HG03103 (cell line): ENCODE results near the gene TNFRSF14.

Experiments
- ATAC-seq: cut with Tn5 transposase; IDR thresholded peaks from one replicate; pipeline ENCODE4 v1.9.1; 2021; ENCODE audit warnings: low read depth; ENCODE audit not compliant: unreplicated experiment

The TNFRSF14 gene

DNA sequence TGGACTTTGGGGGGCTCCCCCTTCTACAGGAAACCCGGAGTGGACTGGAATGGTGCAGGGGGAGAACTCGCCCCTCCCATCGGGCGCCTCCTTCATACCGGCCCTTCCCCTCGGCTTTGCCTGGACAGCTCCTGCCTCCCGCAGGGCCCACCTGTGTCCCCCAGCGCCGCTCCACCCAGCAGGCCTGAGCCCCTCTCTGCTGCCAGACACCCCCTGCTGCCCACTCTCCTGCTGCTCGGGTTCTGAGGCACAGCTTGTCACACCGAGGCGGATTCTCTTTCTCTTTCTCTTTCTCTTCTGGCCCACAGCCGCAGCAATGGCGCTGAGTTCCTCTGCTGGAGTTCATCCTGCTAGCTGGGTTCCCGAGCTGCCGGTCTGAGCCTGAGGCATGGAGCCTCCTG lies at the start of gene TNFRSF14:
Gene TNFRSF14 (plus strand): TSS at position 95 of the 401 bp plus-strand sequence. CDS start 294 bp downstream, at position 389.
- ATAC-seq: peak; percentile 30

DNA sequence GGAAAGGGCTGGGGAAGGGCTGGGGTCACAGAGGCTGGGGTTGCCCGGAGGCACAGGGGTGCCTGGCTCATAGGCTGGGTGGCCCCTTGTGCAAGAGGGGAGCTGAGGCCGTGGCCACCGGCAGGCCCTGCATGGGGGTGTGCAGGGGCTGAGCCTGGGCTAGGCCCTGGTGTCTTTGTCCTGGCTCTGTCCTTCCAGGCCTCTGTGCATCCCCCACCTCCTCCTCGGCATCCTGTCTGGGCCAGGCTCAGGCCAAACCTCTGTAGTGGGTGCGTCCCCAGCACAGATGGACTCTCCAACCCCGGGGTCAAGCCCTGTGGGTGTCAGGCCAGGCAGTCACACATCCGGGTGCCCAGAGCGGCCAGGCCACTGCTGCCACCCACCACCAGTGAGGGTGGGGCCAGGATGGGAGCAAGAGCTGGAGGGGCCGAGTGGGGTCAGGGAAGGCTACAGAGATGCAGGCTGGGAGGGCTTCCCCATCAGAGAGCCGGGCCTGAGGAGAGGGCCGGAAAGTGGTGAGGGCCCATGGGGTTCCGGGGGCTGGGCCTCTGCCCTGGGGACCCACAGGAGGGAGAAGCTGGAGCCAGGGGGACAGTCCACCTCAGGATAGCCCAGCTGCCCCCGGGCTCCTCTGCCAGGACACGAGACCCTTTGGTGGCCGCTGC lies 49.1 kb upstream of the TNFRSF14 start:
- ATAC-seq: no peak

DNA sequence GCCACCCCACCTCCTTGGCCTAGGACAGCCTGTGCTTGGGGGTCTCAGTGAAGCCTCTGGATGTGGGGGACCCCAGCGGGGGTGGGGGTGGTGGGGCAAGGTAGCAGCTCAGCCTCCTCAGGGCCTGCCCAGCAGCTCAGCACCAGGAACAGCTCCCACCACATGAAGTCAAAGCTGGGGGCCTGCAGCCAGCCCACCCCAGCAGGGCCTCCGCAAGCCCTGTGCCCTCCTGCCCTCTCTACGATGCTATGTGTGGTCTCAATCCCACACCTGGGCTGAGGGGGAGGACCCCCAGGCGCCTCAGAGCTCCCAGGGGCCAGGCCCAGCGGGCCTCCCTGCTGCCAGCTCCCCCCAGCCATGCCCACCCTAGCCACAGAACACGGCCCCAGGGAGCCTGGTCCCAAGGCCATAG lies 48.4 kb upstream of the TNFRSF14 start:
- no peak for ATAC-seq

DNA sequence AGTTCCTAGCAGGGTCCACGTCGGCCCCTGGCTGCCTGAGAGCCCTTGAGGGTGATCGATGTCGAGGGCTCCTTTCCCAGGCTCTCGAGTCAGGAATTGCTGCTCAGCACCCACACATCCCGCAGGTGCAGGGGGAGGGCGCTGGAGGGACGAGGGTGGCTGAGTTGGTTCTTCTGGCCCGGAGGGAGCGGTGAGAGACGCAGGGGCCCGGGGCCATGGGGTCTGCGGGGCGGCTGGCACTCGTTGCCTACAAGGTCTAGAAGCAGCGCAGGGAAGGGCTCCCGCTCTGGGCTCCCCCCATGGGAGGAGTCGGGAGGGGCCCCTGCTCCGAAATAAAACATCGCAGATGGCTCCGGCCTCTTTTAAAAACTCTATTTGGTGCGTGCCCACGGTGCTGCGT lies 48.0 kb upstream of the TNFRSF14 start:
- no peak for ATAC-seq

DNA sequence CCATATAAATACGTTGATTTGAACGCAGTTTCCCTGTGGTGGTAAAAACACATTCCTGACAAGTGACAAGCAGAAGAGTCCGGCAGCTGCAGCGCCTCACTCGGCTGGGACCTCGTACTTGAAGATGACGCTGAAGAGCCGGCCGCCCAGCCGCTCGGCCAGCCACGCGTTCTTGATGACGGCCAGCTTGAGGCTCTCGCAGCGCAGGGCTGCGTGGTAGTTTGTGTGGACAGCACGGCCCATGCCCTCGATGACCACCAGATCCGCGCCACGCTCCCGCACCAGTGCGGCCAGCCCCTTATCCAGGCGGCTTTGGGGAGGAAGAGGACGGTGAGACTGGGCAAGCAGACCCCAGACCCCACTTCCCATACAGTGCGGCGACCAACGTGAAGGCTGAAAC lies 47.4 kb upstream of the TNFRSF14 start:
- ATAC-seq: no peak

DNA sequence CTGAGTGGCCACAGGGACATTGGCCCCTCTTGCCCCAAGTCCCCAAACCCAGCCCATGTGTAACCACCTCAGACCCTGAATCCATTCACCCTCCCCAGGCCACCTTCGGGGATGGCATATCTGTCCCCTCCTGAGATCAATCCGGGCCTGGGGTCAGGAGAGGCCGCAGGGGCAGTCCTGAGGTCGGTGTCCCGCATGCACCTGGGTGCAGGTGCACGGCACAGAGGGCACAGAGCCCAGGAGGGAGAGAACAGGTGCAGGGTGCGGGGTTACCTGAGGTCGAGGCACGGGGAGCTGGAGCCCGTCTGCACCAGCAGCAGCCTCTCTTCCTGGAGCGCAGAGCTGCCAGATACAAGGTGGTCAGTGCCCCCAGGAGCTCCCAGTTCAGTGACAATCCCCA lies 46.6 kb upstream of the TNFRSF14 start:
- no peak for ATAC-seq

DNA sequence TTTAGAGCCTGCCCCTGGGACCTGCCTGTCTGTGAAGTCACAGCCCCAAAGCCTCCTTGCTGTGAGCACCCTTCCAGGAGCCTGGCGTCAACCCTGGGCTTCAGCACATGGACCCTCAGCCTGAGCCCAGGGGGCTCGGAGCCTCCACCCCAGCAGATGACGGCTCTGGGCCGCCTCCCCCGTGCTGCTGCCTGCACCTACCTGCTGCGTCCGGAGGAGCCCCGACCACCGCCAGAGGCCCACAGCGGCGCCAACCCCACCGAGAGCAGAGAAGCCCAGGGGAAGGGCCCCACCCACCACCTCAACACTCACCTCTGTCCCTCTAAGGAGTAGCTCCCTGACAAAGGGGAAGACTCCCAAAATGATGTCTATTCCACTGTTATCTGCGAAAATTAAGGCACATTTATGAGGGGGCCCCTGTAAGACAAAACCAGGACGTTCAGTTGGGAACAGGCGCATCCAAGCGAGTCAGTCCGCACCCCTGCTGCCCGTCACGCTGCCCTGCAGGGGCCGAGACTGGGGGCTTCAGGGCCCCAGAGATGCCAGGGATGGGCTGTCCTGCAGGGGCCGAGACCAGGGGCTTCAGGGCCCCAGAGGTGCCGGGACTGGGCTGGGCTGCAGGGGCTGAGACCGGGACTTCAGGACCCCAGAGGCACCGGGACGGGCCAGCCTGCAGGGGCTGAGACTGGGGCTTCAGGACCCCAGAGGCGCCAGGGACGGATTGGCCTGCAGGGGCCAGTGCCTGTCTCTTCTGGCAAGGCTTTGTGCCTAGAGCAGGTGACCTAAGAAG lies 45.6 kb upstream of the TNFRSF14 start:
- no peak for ATAC-seq

DNA sequence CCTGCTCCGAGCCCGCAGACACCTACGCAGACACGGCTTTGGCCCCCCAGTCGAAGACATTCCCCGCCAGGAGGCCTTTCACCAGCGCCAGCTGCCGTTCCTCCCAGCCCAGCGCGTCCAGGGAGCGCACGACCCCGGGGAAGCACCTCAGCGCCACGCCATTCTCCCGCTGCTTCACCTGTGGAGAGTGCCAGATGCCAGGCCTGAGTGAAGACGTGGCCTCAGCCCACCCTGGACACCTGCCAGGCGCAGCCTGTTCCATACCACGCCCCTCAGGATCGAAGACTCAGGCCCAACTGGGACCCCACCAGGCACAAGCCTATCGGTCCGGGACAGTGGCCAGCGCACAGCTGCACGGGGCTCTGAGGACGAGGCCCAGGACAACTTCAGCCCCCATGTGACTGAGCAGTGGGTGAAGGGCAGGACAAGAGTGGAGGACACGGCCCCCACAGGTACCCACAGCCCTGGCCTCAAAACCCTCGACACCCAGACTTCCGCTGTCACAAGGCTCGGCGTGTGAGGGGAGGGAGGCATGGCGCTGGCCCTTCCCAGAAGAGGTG lies 43.2 kb upstream of the TNFRSF14 start:
- no peak for ATAC-seq

DNA sequence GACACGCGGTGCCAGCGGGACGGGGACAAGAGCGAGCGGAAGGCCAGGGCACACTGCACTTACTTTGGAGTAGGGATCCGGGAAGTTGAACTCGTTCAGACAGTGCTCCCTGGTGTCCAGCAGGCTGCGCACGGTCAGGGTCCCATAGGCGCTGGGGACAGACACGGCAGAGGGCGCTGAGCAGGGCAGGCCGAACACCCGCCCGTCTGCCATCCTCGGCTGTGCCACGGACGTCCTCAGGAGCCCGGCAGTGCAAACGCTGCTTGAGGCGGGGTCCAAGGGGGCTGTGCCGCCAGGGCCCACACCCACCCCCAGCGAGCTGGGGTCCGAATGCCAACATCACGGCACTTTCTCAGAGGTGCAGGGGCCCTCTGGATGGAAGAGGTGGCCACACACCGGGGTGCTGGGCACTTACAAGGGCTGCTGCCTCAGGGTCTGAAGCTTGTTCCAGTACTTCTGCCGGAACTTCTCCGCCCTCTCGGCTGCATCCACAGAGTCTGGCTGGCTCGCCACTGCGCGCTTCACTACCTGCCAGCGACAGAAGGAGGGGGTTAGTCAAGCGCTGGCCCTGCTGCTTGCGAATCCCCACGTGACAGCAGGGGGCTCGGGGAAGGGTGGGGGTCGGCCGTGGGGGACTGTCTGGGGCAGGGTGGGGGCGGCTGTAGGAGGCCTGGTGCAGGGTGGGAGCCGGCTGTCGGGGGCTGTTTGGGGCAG lies 42.1 kb upstream of the TNFRSF14 start:
- no peak for ATAC-seq

DNA sequence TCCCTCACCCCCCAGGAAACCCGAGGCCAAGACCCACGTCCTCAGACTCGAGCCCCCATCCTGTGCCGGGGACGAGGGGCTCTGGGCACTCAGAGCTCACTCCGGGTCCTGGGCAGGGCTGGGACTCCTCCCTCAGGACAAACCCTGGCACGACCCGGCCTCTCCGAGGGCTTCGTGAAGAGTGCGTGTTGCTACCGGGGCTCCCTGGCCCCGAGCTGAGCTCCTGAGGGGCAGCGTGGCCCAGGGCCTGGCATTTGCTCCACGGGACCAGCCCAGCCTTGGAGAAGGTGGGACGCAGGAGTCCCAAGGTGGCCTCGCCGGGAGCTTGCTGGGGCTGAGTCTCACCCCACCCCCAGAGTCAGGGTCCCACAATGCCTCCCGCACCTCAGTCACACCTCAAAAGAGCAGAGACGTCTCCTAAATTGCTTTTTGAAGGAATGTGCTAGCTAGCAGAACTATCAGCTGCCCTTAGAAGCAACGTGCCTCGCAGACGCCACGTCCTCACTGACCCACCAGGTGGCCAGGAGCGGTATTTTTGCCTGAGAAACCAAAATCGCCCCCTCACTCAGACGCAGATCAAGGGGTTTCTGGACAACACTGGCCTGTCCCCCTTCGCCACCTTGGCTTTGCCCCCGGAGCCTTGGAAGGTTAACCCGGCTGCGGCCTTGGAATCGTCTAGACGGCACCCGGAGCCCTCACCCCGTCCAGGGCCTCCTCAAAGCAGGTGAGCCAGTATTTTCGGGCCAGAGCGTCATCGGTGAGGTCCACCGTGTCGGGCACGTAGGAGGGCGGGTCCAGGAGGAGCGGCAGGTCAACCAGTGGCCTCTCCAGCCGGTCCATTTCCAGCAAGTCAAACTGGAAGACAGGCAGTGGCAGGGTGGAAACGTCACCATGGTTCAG lies 41.1 kb upstream of the TNFRSF14 start:
- no peak for ATAC-seq

DNA sequence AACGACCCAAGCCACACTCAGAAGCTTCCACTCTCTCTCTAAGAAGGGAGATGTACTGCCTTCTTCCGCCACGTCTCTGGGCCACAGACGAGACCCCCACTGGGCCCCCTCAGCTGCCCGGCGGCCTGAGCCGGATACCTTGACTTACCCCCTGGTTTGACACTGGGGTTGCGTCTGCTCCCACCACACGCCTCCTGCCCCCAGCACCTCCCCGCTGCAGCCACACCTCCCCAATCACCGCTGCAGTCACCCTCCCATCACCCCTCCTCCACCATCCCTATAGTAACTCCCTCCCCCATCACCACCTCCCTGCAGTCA lies 40.4 kb upstream of the TNFRSF14 start:
- ATAC-seq: no peak

DNA sequence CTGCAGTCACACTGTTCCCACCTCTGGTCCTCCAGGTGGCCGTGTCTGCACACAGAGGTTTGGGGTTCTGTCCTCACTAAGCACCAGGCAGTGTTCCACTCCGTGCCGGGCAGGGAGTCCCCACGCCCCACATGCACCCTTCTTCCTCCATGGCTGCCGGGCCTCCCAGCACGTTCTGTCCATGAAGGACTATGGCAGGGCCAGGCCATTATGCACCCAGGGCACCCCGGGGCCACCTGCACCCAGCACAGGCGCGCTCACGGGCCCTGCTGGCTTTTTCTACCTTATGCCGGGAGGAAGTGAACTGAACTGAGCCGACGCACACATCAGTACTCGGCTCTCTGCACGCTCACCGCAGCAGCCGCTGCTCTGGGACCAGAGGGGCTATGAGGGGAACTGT lies 40.0 kb upstream of the TNFRSF14 start:
- ATAC-seq: no peak

DNA sequence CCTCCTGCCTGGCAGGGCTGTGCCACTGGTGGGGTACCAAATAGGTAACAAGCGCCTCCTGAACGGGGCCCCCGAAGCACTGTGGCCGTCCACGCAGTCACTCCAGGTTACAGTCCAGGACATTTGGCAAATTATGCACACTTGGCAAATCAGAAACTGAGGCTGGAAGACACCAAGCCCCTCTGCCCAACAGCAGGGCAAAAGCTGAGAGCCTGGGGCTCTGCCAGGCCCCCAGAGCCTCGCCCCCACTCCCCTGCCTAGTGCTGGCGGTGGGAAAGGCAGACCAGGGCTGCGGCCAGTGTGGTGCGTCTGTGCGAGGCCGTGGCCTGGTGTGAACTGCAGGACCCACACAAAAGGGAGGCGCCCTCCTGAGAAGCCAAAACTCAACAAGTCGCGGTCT lies 39.2 kb upstream of the TNFRSF14 start:
- ATAC-seq: no peak

DNA sequence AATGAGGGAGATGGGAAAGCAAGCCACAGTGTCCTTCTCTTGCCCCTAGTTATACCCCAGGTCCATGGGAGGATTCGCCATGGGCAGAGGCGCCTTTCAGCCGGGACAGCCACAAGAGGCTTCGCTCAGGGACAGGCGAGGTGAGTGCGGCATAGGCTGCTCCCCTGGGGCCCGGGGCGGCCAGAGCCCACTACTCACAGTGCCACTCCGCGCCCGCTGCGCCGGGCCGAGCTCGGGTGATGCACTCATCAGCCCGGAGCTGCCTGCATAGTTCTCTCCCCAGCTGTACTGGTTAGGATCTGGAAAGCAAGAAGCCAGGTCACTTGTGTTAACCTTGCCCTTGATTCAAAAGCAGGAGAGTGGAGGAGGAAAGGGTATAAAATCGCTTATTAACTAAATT lies 38.2 kb upstream of the TNFRSF14 start:
- ATAC-seq: no peak

DNA sequence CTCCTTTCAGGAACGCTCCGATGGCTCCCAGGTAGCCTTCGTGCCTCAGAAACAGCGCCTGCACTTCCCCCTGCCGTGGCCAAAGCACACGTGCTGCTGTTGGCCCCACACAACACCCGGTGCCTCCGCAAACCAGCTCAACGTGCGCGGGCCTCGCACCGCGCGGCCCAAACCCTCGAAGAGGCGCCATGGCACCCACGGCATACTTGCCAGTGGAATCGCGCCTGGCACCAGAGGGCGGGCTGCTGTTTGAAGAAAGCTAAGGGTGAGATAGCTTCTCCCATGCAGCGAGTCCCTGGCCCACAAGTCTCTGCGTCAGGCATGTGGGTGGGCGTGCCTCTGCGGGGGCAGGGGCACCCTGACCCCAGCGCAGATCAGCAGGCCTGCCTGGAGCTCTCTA lies 37.6 kb upstream of the TNFRSF14 start:
- ATAC-seq: no peak

DNA sequence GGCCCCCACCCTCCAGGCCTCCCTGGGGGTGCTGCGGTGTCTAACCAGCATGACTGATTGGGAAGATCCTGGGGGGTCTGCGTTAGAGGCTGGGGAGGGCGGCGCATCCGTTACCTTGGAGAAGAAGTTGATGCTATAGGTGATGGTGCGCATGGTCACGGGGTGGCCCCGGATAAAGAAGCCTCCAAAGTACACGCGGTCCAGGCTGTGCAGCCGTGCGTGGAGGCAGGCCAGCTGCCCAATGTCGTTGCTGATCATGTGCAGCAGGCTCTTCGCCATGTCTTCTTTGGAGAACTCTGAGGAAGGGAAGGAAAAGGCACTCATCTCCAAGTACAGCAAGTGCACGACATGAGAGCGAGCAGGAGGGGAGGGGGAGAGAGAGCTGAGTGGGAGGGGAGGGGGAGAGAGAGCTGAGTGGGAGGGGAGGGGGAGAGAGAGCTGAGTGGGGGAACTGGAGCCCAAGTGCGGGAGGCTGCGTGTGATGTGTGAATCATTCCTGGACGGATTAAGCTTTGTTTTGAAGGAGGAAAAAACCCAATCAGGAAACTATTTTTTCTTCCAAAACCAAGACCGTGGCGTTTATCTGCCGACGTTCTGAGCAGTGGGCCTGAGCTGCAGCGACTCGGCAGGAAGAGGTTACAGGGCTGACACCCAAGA lies 37.0 kb upstream of the TNFRSF14 start:
- ATAC-seq: no peak

DNA sequence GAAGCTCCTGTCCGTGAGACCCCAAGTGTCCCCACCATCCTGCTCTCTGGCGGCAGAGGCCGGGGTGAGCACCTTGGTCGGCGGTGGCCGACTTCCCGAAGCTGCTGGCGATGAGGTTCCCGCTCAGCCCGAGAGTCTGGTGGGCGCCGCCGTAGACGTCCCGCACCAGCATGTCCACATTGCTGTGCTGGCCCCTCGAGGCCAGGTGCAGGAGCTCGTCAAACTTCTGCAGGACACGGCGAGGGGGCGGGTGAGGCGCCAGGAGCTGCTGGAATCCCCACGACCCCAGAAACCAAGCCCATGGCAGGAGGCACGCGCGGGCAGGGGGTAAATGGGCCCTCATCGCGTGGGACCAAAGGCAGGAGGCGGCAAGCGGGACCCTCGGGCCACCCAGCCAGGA lies 36.4 kb upstream of the TNFRSF14 start:
- no peak for ATAC-seq

DNA sequence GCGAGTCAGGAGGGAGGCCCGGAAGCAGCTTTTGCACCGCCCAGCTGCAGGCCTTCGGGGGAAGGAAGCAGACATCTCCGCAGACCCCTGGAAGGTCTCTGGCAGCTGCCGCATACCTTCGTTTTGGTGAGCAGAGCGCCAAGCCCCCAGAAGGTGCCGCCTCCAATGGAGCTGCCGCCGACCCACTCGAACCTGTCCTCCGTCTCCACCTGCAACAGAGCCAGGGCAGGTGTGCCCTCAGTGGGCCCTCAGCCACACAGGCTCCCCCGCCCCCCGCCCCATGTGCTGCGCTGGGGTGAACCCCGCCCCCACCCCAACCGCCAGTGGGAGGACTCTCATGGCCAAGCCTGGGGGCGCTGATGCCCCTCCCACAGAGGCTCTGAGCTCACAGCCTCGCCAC lies 36.0 kb upstream of the TNFRSF14 start:
- ATAC-seq: no peak

DNA sequence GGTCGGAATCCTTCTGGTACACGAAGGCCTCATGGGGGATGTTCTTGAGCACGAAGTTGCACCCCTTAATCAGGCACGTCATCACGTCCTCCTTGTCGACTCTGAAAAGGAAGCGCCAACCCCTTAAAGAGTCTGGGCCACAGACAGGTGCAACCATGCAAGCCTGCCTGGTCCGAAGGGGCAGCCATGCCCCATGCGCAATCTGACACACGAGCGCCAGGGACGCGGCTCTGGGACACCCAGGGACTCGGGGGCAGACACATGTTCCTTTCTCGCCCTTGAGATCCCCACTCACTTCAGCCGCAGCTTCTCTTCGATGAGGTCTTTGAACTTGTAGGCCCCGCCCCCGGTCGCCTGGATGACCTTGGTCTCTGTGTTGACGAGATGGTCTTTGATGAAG lies 35.4 kb upstream of the TNFRSF14 start:
- no peak for ATAC-seq

DNA sequence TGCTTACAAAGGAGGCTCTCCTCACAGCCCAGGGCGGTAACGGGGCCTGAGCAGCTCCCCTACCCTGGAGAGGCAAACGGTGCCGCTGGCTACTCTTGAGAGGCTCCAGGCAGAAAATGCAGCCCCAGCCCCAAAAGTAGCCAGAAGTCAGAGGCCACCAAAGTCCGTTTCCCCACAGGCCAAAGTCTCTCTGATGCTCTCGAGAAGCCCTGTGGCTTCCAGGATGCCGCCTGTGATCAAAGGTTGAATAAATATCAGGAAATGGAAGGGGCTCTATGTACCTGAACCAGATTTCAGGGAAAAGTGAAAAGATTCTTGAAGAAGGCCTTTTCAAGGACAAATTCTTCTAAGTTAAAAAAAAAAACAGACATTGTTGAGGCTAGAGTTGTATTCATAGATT lies 33.9 kb upstream of the TNFRSF14 start:
- ATAC-seq: no peak
